ENCODE results near the gene UBE2I.

- TF ChIP-seq EZH2 (IDR thresholded peaks at IDR 0.05; ENCODE audit: borderline replicate concordance, low read depth, low read length, poor library complexity, severe bottlenecking), result no peak
- TF ChIP-seq CTCF (conservative IDR thresholded peaks at IDR 0.05; ENCODE audit: low read depth, low read length), result no peak
Observed at GRCh38 chr16:1357906-1358566, 48.6 kb downstream of the UBE2I start.

All from A673 (cell line).